NCI-H1694 (cell line): ENCODE data around the gene IQCH.
A peak's percentile ranks its signal among the peaks of the same experiment; 100 is the strongest.
"Not testable (repeated sequence)": the region's sequence is repeated elsewhere in the genome, so short reads cannot be mapped to it uniquely, and the experiment has no call there.

ENCODE experiments used
- DNase-seq: peaks from one replicate; lab custom pipeline; 2025; lab: John Stamatoyannopoulos, UW

Gene IQCH

GRCh38 chr15:67448372-67448771 lies 193.8 kb downstream of the IQCH start:
- DNase-seq = not testable (repeated sequence)

GRCh38 chr15:67453703-67454102 lies 199.1 kb downstream of the IQCH start:
- not testable (repeated sequence) for DNase-seq

- DNase-seq = peak; percentile 58
Observed at GRCh38 chr15:67456677-67457529, 202.3 kb downstream of the IQCH start.

GRCh38 chr15:67458331-67459029 lies 203.9 kb downstream of the IQCH start:
- DNase-seq = no peak

GRCh38 chr15:67460521-67460920 lies 205.9 kb downstream of the IQCH start:
- DNase-seq = no peak

GRCh38 chr15:67461735-67462134 lies 207.1 kb downstream of the IQCH start:
- no peak for DNase-seq

GRCh38 chr15:67462875-67463274 lies 208.3 kb downstream of the IQCH start:
- no peak for DNase-seq

GRCh38 chr15:67463488-67463887 lies 208.9 kb downstream of the IQCH start:
- DNase-seq = no peak

- DNase-seq = no peak
Observed at GRCh38 chr15:67465196-67465952, 210.8 kb downstream of the IQCH start.

GRCh38 chr15:67468416-67468815 lies 213.8 kb downstream of the IQCH start:
- DNase-seq = peak; percentile 66

- DNase-seq = no peak
Observed at GRCh38 chr15:67469680-67470079, 215.1 kb downstream of the IQCH start.

GRCh38 chr15:67472957-67473356 lies 218.4 kb downstream of the IQCH start:
- no peak for DNase-seq

GRCh38 chr15:67474405-67475110 lies 220.0 kb downstream of the IQCH start:
- DNase-seq = no peak

- DNase-seq = no peak
Observed at GRCh38 chr15:67479781-67480505, 225.4 kb downstream of the IQCH start.

GRCh38 chr15:67480741-67481140 lies 226.2 kb downstream of the IQCH start:
- DNase-seq = no peak

- no peak for DNase-seq
Observed at GRCh38 chr15:67481680-67482079, 227.1 kb downstream of the IQCH start.

GRCh38 chr15:67495585-67495984 lies 241.0 kb downstream of the IQCH start:
- no peak for DNase-seq

- DNase-seq = peak; percentile 6
Observed at GRCh38 chr15:67501177-67501835, 246.7 kb downstream of the IQCH start.

- DNase-seq = no peak
Observed at GRCh38 chr15:67501836-67502461, 247.4 kb downstream of the IQCH start.

- no peak for DNase-seq
Observed at GRCh38 chr15:67504056-67504455, 249.5 kb downstream of the IQCH start.
